ENCODE results near the gene SCYL3. TPM values are rescaled to one million over a fixed set of nuclear protein-coding genes. Genes with fewer than 3 reads are reported as not detected.
A peak's percentile ranks its signal among the peaks of the same experiment; 100 is the strongest.

SCYL3 gene
- polyA plus RNA-seq, 3 donors: 2.3 to 4.9 (median 3.6) TPM

DNA sequence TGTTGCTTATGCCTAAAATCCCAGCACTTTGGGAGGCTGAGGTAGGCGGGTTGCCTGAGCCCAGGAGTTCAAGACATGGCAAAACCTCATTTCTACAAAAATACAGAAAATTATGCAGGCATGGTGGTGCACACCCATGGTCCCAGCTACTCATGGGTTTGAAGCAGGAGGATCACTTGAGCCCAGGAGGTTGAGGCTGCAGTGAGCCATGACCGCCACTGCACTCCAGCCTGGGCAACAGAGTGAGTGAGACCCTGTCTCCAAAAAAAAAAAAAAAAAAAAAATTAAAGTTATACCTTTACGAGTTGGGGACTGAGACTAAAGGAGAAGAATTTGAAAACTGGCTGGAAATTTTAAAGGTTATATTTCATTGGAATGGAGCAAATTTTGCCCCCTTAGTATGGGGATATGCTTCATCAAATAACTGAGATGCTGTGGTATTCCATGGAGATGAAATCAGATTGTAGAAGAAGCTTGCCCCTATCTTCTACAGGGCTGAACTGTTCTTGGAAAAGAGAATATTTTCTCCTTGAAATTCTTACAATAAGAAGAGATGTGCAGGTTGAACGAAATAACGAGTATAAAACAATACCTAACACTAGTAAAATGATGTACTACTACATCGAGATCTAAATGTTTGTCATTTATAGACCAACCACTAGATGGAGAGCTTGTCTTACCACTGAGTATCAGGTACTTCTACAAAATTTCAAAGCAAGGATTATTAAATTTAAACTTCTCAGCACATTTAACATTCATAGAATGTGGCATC is 34.9 kb upstream of the SCYL3 start:
- intact Hi-C loops (cut with micrococcal nuclease): loop anchor here in 1 of 2 donors (10.0 kb wide), 1 partner anchor 996 kb away; no protein-coding TSS in a partner anchor
- H3K27ac Mint-ChIP-seq: no peak overlapping the region
- no peak overlapping the region for H2AFZ ChIP-seq (ENCODE audit: insufficient read depth, low read depth, low read length, poor library complexity, severe bottlenecking)

More for the DNA sequence above, 34.9 kb upstream of the SCYL3 start:
- Histone ChIP-seq H4K20me1 (ENCODE audit: insufficient read depth, low read length) (no peaks in the 10 kb centered on the region), H3K4me1 (ENCODE audit: control insufficient read depth in 1 of 2, insufficient read depth in 2 of 2, low read length in 2 of 2) (no peaks in the 10 kb centered on the region), H3K4me3 (replicated peaks in 1 of 3; ENCODE audit: low read depth in 2 of 3, low read length in 3 of 3) (no peak overlapping the region), H3K27ac (ENCODE audit: low read depth in 1 of 2, low read length in 2 of 2) (no peak overlapping the region), H3K4me2 (replicated peaks; ENCODE audit: extremely low read depth, low read length, poor library complexity, severe bottlenecking) (no peak overlapping the region), H3K27me3 (ENCODE audit: control insufficient read depth in 2 of 2, insufficient read depth in 2 of 2, low read length in 2 of 2) (no peaks in the 10 kb centered on the region), H3K36me3 (replicated peaks in 1 of 2; ENCODE audit: control insufficient read depth in 1 of 2, insufficient read depth in 2 of 2, low read length in 2 of 2) (no peaks in the 10 kb centered on the region), H3K9ac (ENCODE audit: insufficient read depth, low read length, poor library complexity, severe bottlenecking) (no peak overlapping the region), H3K79me2 (ENCODE audit: insufficient read depth, low read length) (no peaks in the 10 kb centered on the region), H3K9me3 (replicated peaks in 1 of 2; ENCODE audit: control insufficient read depth in 1 of 2, insufficient read depth in 1 of 2, low read length in 2 of 2) (no peaks in the 10 kb centered on the region)
- Mint-ChIP-seq H3K9me3 (no peaks in the 10 kb centered on the region), H3K36me3 (no peaks in the 10 kb centered on the region), H3K4me3 (no peak overlapping the region), H3K4me1 (no peaks in the 10 kb centered on the region), H3K27me3 (ENCODE audit: low read depth in 3 of 3) (no peaks in the 10 kb centered on the region)
- 100% methylated on average over 1 of the region's 6 CpGs for WGBS (ENCODE audit: insufficient coverage)
- peak in 2 of 3 donors; percentile 24 to 40 for DNase-seq
- TF ChIP-seq, protein P1, sequence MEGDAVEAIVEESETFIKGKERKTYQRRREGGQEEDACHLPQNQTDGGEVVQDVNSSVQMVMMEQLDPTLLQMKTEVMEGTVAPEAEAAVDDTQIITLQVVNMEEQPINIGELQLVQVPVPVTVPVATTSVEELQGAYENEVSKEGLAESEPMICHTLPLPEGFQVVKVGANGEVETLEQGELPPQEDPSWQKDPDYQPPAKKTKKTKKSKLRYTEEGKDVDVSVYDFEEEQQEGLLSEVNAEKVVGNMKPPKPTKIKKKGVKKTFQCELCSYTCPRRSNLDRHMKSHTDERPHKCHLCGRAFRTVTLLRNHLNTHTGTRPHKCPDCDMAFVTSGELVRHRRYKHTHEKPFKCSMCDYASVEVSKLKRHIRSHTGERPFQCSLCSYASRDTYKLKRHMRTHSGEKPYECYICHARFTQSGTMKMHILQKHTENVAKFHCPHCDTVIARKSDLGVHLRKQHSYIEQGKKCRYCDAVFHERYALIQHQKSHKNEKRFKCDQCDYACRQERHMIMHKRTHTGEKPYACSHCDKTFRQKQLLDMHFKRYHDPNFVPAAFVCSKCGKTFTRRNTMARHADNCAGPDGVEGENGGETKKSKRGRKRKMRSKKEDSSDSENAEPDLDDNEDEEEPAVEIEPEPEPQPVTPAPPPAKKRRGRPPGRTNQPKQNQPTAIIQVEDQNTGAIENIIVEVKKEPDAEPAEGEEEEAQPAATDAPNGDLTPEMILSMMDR (IDR thresholded peaks at IDR 0.05): peak; percentile 79
